ENCODE results near the gene CHD6.

CHD6 gene

GRCh38 chr20:41387444-41387851 lies 230.7 kb downstream of the CHD6 start:
- DNase-seq, result no peak

- no peak for DNase-seq
Observed at GRCh38 chr20:41386502-41387427, 231.4 kb downstream of the CHD6 start.

GRCh38 chr20:41382791-41383305 lies 235.3 kb downstream of the CHD6 start:
- DNase-seq, result no peak

GRCh38 chr20:41380551-41381193 lies 237.5 kb downstream of the CHD6 start:
- DNase-seq, result no peak

- DNase-seq, result no peak
Observed at GRCh38 chr20:41379551-41379950, 238.6 kb downstream of the CHD6 start.

- DNase-seq, result no peak
Observed at GRCh38 chr20:41377275-41377674, 240.9 kb downstream of the CHD6 start.

GRCh38 chr20:41376349-41376748 lies 241.8 kb downstream of the CHD6 start:
- DNase-seq, result no peak

- DNase-seq, result no peak
Observed at GRCh38 chr20:41375846-41376245, 242.3 kb downstream of the CHD6 start.

GRCh38 chr20:41373931-41374920 lies 244.0 kb downstream of the CHD6 start:
- no peak for DNase-seq

GRCh38 chr20:41373251-41373783 lies 244.9 kb downstream of the CHD6 start:
- DNase-seq, result no peak

GRCh38 chr20:41371371-41371770 lies 246.8 kb downstream of the CHD6 start:
- DNase-seq, result no peak

- DNase-seq, result no peak
Observed at GRCh38 chr20:41370176-41370575, 248.0 kb downstream of the CHD6 start.

GRCh38 chr20:41369673-41370072 lies 248.5 kb downstream of the CHD6 start:
- DNase-seq, result no peak

GRCh38 chr20:41367956-41368355 lies 250.2 kb downstream of the CHD6 start:
- DNase-seq, result no peak

GRCh38 chr20:41367393-41367695 lies 250.8 kb downstream of the CHD6 start:
- no peak for DNase-seq

GRCh38 chr20:41366546-41367392 lies 251.4 kb downstream of the CHD6 start, which contains the start of gene EMILIN3:
EMILIN3 (minus strand) TSS chr20:41366818; CDS start chr20:41366634, 184 bp downstream.
- no peak for DNase-seq

GRCh38 chr20:41365777-41366545 lies 252.2 kb downstream of the CHD6 start:
- DNase-seq, result no peak

- no peak for DNase-seq
Observed at GRCh38 chr20:41364967-41365765, 253.0 kb downstream of the CHD6 start.

- DNase-seq, result no peak
Observed at GRCh38 chr20:41364236-41364855, 253.8 kb downstream of the CHD6 start.
